OCI-LY7 (cell line): ENCODE results near the gene CPZ.

ENCODE experiments used
- EZH2phosphoT487 ChIP-seq: fragments of 200-600 bp; sonication (generic); IDR thresholded peaks from 2 replicates; pipeline ENCODE4 v1.6.1; 2018; ENCODE audit warnings: low read depth, borderline replicate concordance, mild to moderate bottlenecking, mixed run types, antibody characterized with exemption, low read length, moderate library complexity, mixed read lengths
- TF ChIP-seq, protein P1 (sequence below): fragments of 200-600 bp; sonication (generic); conservative IDR thresholded peaks from 2 replicates; pipeline ENCODE4 v1.5.1; 2014; ENCODE audit warnings: mild to moderate bottlenecking, antibody characterized with exemption, low read length, moderate library complexity, mixed read lengths

- TF ChIP-seq, protein P1, sequence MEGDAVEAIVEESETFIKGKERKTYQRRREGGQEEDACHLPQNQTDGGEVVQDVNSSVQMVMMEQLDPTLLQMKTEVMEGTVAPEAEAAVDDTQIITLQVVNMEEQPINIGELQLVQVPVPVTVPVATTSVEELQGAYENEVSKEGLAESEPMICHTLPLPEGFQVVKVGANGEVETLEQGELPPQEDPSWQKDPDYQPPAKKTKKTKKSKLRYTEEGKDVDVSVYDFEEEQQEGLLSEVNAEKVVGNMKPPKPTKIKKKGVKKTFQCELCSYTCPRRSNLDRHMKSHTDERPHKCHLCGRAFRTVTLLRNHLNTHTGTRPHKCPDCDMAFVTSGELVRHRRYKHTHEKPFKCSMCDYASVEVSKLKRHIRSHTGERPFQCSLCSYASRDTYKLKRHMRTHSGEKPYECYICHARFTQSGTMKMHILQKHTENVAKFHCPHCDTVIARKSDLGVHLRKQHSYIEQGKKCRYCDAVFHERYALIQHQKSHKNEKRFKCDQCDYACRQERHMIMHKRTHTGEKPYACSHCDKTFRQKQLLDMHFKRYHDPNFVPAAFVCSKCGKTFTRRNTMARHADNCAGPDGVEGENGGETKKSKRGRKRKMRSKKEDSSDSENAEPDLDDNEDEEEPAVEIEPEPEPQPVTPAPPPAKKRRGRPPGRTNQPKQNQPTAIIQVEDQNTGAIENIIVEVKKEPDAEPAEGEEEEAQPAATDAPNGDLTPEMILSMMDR = no peak
- no peak for TF ChIP-seq EZH2phosphoT487
Observed at GRCh38 chr4:8597319-8597718, 4.8 kb downstream of the CPZ start.
